HEK293 (cell line): Measurements from ENCODE around the gene TMC5.

ENCODE experiments used
- ZBTB21 ChIP-seq: fragments of 450-650 bp; formaldehyde crosslinking; IDR thresholded peaks from 2 replicates; pipeline ENCODE4 v1.5.1; 2017; ENCODE audit warnings: missing biosample characterization, missing genetic modification characterization
- ZFP41 ChIP-seq: fragments of 450-650 bp; formaldehyde crosslinking; IDR thresholded peaks from 2 replicates; pipeline ENCODE4 v1.5.1; 2016; ENCODE audit warnings: missing biosample characterization, missing genetic modification characterization, borderline replicate concordance
- ZNF146 ChIP-seq: fragments of 450-650 bp; formaldehyde crosslinking; IDR thresholded peaks from 2 replicates; pipeline ENCODE4 v1.5.1; 2016; ENCODE audit warnings: missing biosample characterization, missing genetic modification characterization
- ZNF274 ChIP-seq, 2 experiments: fragments of 200-500 bp in 1 of 2; fragments of 450-650 bp in 1 of 2; sonication (Bioruptor generic) in 1 of 2; formaldehyde crosslinking in 1 of 2; IDR thresholded peaks; 2 replicates each; pipeline versions ENCODE4 v1.5.1 to v1.6.1; 2014 to 2016; ENCODE audit warnings: borderline replicate concordance in 1 of 2, inconsistent platforms in 1 of 2, low read length in 1 of 2, missing biosample characterization in 1 of 2, missing genetic modification characterization in 1 of 2
- ZNF311 ChIP-seq: fragments of 450-650 bp; formaldehyde crosslinking; IDR thresholded peaks from 2 replicates; pipeline ENCODE4 v1.5.1; 2017; ENCODE audit warnings: missing biosample characterization, missing genetic modification characterization, borderline replicate concordance
- TF ChIP-seq, protein P1 (sequence below): fragments of 450-650 bp; formaldehyde crosslinking; IDR thresholded peaks from 2 replicates; pipeline ENCODE4 v1.5.1; 2016; ENCODE audit warnings: missing biosample characterization, missing genetic modification characterization

- no peak for TF ChIP-seq ZBTB21 (tag by site-specific recombination)
- no peak for TF ChIP-seq ZNF274 (IDR thresholded peaks at IDR 0.05; ENCODE audit: low read length)
- no peak for TF ChIP-seq ZNF274 (tag by site-specific recombination; IDR thresholded peaks at IDR 0.05; ENCODE audit: borderline replicate concordance)
- no peak for TF ChIP-seq ZFP41 (tag by site-specific recombination)
- TF ChIP-seq ZNF311 (tag by site-specific recombination), result no peak
- TF ChIP-seq ZNF146, result no peak
- TF ChIP-seq, protein P1, sequence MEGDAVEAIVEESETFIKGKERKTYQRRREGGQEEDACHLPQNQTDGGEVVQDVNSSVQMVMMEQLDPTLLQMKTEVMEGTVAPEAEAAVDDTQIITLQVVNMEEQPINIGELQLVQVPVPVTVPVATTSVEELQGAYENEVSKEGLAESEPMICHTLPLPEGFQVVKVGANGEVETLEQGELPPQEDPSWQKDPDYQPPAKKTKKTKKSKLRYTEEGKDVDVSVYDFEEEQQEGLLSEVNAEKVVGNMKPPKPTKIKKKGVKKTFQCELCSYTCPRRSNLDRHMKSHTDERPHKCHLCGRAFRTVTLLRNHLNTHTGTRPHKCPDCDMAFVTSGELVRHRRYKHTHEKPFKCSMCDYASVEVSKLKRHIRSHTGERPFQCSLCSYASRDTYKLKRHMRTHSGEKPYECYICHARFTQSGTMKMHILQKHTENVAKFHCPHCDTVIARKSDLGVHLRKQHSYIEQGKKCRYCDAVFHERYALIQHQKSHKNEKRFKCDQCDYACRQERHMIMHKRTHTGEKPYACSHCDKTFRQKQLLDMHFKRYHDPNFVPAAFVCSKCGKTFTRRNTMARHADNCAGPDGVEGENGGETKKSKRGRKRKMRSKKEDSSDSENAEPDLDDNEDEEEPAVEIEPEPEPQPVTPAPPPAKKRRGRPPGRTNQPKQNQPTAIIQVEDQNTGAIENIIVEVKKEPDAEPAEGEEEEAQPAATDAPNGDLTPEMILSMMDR (tag by site-specific recombination), result no peak
Observed at GRCh38 chr16:19525385-19525723, 107.7 kb downstream of the TMC5 start.
